Stimulated activated CD4-positive, alpha-beta T cell treated with anti-CD3 and anti-CD28 coated beads, Interleukin-1b, Interleukin-23, amount 100 ng/mL, for 24 hours (primary cell): ENCODE results near the gene CCDC182.

Experiments used
- DNase-seq, 4 experiments: peaks; one replicate each; pipeline ENCODE4 v3.0.0-alpha.2; 2020; ENCODE audit warnings: low read depth in 4 of 4, low spot score in 1 of 4

Gene CCDC182

GRCh38 chr17:57745242-57745641 lies at the start of gene CCDC182:
TSS of gene CCDC182 (minus strand) at chr17:57745299. CDS start at chr17:57745272, 27 bp downstream.
- DNase-seq: no peak

- no peak for DNase-seq
Observed at GRCh38 chr17:57794841-57795240, 49.7 kb upstream of the CCDC182 start.

GRCh38 chr17:57788725-57789124 lies 43.6 kb upstream of the CCDC182 start:
- DNase-seq: no peak

GRCh38 chr17:57785022-57785421 lies 39.9 kb upstream of the CCDC182 start:
- DNase-seq: no peak

GRCh38 chr17:57784226-57784895 lies 39.3 kb upstream of the CCDC182 start:
- DNase-seq: no peak

- peak; percentile 51 to 74 (median 56) for DNase-seq
Observed at GRCh38 chr17:57783338-57783742, 38.2 kb upstream of the CCDC182 start.

GRCh38 chr17:57782647-57783337 lies 37.7 kb upstream of the CCDC182 start:
- no peak for DNase-seq

GRCh38 chr17:57782062-57782490 lies 37.0 kb upstream of the CCDC182 start:
- DNase-seq: no peak

- DNase-seq: no peak
Observed at GRCh38 chr17:57781386-57782061, 36.4 kb upstream of the CCDC182 start.

- DNase-seq: no peak
Observed at GRCh38 chr17:57779706-57780105, 34.6 kb upstream of the CCDC182 start.

- DNase-seq: no peak
Observed at GRCh38 chr17:57778306-57778705, 33.2 kb upstream of the CCDC182 start.

GRCh38 chr17:57776366-57776765 lies 31.3 kb upstream of the CCDC182 start:
- no peak for DNase-seq

- no peak for DNase-seq
Observed at GRCh38 chr17:57774872-57775271, 29.8 kb upstream of the CCDC182 start.

GRCh38 chr17:57773557-57773956 lies 28.5 kb upstream of the CCDC182 start:
- no peak for DNase-seq

GRCh38 chr17:57772774-57773173 lies 27.7 kb upstream of the CCDC182 start:
- no peak for DNase-seq

- no peak for DNase-seq
Observed at GRCh38 chr17:57767561-57767960, 22.5 kb upstream of the CCDC182 start.

GRCh38 chr17:57766318-57766943 lies 21.3 kb upstream of the CCDC182 start:
- DNase-seq: no peak

GRCh38 chr17:57762452-57763395 lies 17.6 kb upstream of the CCDC182 start:
- DNase-seq: no peak

- no peak for DNase-seq
Observed at GRCh38 chr17:57761887-57762286, 16.8 kb upstream of the CCDC182 start.

- DNase-seq: no peak
Observed at GRCh38 chr17:57760046-57760445, 14.9 kb upstream of the CCDC182 start.

- no peak for DNase-seq
Observed at GRCh38 chr17:57758654-57759053, 13.6 kb upstream of the CCDC182 start.
